Measurements from ENCODE around the gene SDK1.

DNA sequence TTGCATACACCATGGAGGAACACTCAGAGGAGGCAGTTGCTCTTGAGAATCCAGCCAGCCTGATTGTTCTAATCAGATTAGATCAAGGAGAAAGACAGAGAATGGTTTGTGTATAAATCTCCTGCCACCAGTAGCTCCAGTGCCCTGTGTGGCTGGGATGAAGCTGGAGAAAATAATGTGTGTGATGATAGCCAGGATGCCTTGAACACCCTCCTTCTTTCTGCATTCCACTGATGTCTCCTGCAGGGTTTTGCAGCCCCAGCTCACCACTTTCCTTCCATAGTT, 766.4 kb downstream of the SDK1 start:
- no peak for TF ChIP-seq L3MBTL2 (conservative IDR thresholded peaks at IDR 0.05)
- TF ChIP-seq ZNF384 (IDR thresholded peaks at IDR 0.05), result no peak
- TF ChIP-seq TARDBP (IDR thresholded peaks at IDR 0.05), result no peak
- TF ChIP-seq FOXM1 (IDR thresholded peaks at IDR 0.05; ENCODE audit: borderline replicate concordance), result no peak
- no peak for TF ChIP-seq SP1 (IDR thresholded peaks at IDR 0.05)
- TF ChIP-seq SUZ12 (IDR thresholded peaks at IDR 0.05), result no peak
- no peak for TF ChIP-seq BHLHE40 (IDR thresholded peaks at IDR 0.05; ENCODE audit: borderline replicate concordance)
